ENCODE results near the gene NR6A1.

NR6A1 gene

GRCh38 chr9:124606027-124606426 lies 165.1 kb downstream of the NR6A1 start:
- DNase-seq = no peak

- DNase-seq = no peak
These were observed 165.9 kb downstream of the NR6A1 start for GRCh38 chr9:124605258-124605657.

- no peak for DNase-seq
These were observed 168.5 kb downstream of the NR6A1 start for GRCh38 chr9:124602632-124603031.

- no peak for DNase-seq
These were observed 168.9 kb downstream of the NR6A1 start for GRCh38 chr9:124602204-124602603.

GRCh38 chr9:124600407-124600806 lies 170.7 kb downstream of the NR6A1 start:
- no peak for DNase-seq

- no peak for DNase-seq
These were observed 171.9 kb downstream of the NR6A1 start for GRCh38 chr9:124599121-124599795.

- no peak for DNase-seq
These were observed 173.1 kb downstream of the NR6A1 start for GRCh38 chr9:124598048-124598447.

GRCh38 chr9:124596172-124596839 lies 174.8 kb downstream of the NR6A1 start:
- DNase-seq = no peak

- DNase-seq = no peak
These were observed 175.4 kb downstream of the NR6A1 start for GRCh38 chr9:124595743-124596142.

- DNase-seq = no peak
These were observed 176.4 kb downstream of the NR6A1 start for GRCh38 chr9:124594673-124595072.

GRCh38 chr9:124594225-124594624 lies 176.9 kb downstream of the NR6A1 start:
- DNase-seq = no peak

- DNase-seq = no peak
These were observed 177.5 kb downstream of the NR6A1 start for GRCh38 chr9:124593651-124594058.

- no peak for DNase-seq
These were observed 177.9 kb downstream of the NR6A1 start for GRCh38 chr9:124593200-124593599.

- DNase-seq = no peak
These were observed 180.0 kb downstream of the NR6A1 start for GRCh38 chr9:124590889-124591641.

- no peak for DNase-seq
These were observed 186.5 kb downstream of the NR6A1 start for GRCh38 chr9:124584631-124585030.

GRCh38 chr9:124583134-124583533 lies 188.0 kb downstream of the NR6A1 start:
- DNase-seq = no peak

- DNase-seq = no peak
These were observed 190.9 kb downstream of the NR6A1 start for GRCh38 chr9:124580186-124580585.

- no peak for DNase-seq
These were observed 194.4 kb downstream of the NR6A1 start for GRCh38 chr9:124576751-124577150.

- no peak for DNase-seq
These were observed 196.4 kb downstream of the NR6A1 start for GRCh38 chr9:124574534-124575375.

GRCh38 chr9:124570942-124571666 lies 200.0 kb downstream of the NR6A1 start:
- DNase-seq = no peak

GRCh38 chr9:124569942-124570341 lies 201.2 kb downstream of the NR6A1 start:
- no peak for DNase-seq

- no peak for DNase-seq
These were observed 203.7 kb downstream of the NR6A1 start for GRCh38 chr9:124567362-124567761.
